Brain microvascular endothelial cell (primary cell): ENCODE results near the gene AGAP2.

ENCODE experiments used
- DNase-seq: peaks from one replicate; pipeline ENCODE4 v3.0.0-alpha.2; 2020
- H3K27ac ChIP-seq: fragments of 250-450 bp; sonication (Bioruptor Pico); 2 replicates; pipeline ENCODE4 v1.5.1; 2020; ENCODE audit warnings: mild to moderate bottlenecking, moderate library complexity
- H3K27me3 ChIP-seq: fragments of 250-450 bp; sonication (Bioruptor Pico); replicated peaks from 2 replicates; pipeline ENCODE4 v1.5.1; 2020; ENCODE audit warnings: mild to moderate bottlenecking
- H3K36me3 ChIP-seq: fragments of 250-450 bp; sonication (Bioruptor Pico); replicated peaks from 2 replicates; pipeline ENCODE4 v1.5.1; 2020; ENCODE audit warnings: mild to moderate bottlenecking
- H3K4me3 ChIP-seq: 2 replicates; pipeline ENCODE4 v1.5.1; 2011; ENCODE audit warnings: low read depth, mild to moderate bottlenecking, control low read depth, low read length, moderate library complexity
- in situ Hi-C: cut with HindIII; loops from 2 replicates; pipeline ENCODE4 v1.10.0; 2017; ENCODE audit warnings: low sequenced_read_pairs, low pct_ligation_motif_present
- TF ChIP-seq, protein P1 (sequence below): IDR thresholded peaks from 2 replicates; pipeline ENCODE4 v1.5.1; 2011; ENCODE audit warnings: low read depth, mild to moderate bottlenecking, moderate library complexity, low read length, control low read depth, inconsistent platforms; ENCODE audit errors: missing control alignments

Gene AGAP2

DNA sequence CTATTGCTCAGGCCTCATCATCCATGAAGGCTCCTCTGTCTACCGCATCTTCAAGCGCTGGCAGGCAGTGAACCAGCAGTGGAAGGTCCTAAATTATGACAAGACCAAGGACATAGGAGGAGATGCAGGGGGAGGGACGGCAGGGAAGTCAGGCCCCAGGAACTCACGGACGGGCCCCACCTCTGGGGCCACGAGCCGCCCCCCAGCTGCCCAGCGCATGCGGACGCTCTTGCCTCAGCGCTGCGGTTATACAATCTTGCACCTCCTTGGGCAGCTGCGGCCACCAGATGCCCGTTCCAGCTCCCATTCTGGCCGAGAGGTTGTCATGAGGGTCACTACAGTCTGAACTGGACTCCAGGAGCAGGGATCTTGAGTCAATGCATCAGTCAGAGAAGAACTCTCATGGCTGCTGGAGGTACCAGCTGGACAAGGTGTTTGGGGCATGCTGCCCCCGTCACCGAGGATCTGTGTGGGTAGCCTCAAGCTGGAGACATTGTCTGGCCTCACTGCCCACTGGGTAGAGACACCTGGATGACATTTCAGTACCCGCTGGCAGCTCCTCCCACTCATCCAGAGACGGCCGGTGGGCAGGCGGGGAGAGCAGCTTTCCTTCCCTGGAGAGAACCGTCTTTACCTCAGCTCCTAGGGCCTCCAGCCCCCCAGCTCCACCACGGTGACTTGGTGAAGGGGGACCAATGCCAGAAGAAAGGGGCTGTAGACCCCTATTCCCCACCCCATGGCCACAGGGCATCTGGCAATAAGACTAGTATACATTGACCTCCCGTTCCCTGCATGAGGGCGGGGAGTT is 20.2 kb upstream of the AGAP2 start:
- Histone ChIP-seq H3K4me3 (no peak overlapping the region), H3K27ac (no peak overlapping the region), H3K27me3 (peaks cover 3% of the 10 kb centered on the region), H3K36me3 (no peaks in the 10 kb centered on the region)
- TF ChIP-seq, protein P1, sequence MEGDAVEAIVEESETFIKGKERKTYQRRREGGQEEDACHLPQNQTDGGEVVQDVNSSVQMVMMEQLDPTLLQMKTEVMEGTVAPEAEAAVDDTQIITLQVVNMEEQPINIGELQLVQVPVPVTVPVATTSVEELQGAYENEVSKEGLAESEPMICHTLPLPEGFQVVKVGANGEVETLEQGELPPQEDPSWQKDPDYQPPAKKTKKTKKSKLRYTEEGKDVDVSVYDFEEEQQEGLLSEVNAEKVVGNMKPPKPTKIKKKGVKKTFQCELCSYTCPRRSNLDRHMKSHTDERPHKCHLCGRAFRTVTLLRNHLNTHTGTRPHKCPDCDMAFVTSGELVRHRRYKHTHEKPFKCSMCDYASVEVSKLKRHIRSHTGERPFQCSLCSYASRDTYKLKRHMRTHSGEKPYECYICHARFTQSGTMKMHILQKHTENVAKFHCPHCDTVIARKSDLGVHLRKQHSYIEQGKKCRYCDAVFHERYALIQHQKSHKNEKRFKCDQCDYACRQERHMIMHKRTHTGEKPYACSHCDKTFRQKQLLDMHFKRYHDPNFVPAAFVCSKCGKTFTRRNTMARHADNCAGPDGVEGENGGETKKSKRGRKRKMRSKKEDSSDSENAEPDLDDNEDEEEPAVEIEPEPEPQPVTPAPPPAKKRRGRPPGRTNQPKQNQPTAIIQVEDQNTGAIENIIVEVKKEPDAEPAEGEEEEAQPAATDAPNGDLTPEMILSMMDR: no peak
- in situ Hi-C loops: no loop called here
- DNase-seq: no peak

DNA sequence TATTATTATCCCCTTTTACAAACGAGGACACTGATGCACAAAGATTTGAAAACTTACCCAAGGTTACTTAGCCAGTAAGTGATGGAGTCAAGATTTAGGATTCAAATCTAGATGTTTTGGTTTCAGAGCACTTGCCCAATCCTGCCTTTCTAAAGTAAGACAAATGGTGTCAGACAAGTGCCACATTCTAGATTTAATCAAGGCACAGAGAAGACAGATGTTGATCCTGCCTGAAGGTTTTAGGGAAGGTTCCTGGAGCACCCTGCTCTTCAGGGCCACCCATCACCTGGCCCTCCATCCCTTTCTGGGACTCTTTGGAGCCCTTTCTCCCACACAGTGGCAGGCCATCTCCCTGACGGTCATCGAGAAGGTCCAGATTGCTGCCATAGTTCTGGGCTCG is 19.2 kb upstream of the AGAP2 start:
- Histone ChIP-seq H3K27me3 (no peaks in the 10 kb centered on the region), H3K36me3 (no peaks in the 10 kb centered on the region), H3K27ac (no peak overlapping the region), H3K4me3 (no peak overlapping the region)
- no peak for DNase-seq
- TF ChIP-seq, protein P1: no peak
- in situ Hi-C loops: no loop called here

DNA sequence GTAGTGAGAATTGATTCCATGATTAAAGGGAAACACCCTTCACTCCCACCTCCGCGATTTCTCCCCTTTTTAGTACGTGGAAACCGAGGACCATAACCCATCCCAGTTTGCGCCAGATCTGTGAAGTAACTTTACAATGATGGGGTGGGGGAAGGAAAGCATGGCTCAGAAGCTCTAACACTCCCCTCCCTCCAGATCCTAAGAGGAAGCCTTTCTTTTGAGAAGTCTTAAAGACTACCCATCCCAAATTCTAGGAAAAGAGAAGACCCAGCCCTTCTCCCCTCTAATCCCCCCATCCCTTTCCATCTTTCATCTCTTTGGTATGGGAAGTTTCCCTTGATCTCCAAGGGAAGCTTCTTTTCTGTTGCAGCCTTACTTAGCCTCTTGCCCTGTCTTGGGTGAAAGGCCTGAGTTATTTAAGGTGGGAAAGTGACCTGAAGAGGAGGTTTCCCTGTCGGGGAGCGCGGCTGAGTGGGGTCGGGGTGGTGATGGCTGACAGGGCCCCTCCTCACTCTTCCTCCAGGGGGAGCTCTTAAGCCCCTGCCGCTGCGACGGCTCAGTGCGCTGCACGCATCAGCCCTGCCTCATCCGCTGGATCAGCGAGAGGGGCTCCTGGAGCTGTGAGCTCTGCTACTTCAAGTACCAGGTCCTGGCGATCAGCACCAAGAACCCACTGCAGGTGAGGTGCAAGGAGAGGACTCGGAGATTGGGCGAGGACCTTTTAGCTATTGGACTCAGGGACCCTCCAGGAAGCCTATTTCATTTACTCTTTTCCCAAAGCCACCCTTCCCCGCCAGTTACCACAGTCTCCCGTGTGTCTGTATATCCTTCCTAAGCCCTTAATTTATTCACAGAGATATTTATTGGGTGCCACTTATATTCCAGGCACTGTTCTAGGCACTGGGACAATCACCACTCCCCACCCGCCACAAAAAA is 18.1 kb upstream of the AGAP2 start:
- H3K27ac ChIP-seq: no peak overlapping the region
- in situ Hi-C loops: no loop called here
- H3K36me3 ChIP-seq: no peaks in the 10 kb centered on the region
- no peak for DNase-seq
- TF ChIP-seq, protein P1: peak; percentile 89
- no peak overlapping the region for H3K4me3 ChIP-seq
- no peaks in the 10 kb centered on the region for H3K27me3 ChIP-seq

DNA sequence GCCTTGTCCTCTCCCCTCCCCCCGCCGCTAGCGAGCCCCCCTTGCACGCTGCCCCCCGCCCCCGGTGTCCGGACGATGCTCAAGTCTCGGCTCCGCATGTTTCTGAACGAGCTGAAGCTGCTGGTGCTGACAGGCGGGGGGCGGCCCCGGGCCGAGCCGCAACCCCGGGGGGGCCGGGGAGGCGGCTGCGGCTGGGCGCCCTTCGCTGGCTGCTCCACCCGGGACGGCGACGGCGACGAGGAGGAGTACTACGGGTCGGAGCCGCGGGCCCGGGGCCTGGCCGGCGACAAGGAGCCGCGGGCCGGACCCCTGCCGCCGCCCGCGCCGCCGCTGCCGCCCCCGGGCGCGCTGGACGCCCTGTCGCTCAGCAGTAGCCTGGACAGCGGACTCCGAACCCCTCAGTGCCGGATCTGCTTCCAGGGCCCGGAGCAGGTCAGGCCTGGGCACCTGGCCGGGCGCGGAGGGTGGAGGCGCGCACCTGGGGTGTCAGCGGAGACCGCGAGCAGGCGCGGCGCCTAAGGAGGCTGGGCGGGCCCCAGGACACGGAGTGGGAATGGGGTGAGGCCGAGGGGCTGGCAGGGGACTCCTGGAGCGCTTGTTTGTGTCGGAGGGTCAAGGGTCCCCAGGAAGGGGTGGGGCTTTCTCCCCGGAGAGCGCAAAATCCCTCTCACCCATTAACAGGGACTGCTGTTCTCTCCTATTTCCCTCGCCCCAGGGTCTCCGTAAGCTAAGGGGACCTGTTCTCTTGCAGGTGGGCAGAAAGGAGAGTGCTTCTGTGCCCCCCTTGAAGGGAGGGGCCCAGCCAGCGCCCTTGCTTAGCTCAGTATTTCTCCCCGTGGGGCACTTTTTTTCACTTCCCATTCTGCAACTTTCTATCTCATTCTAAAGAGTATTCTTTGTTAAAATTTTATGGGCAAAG is 17.2 kb upstream of the AGAP2 start:
- H3K4me3 ChIP-seq: peak overlapping the region; percentile 49
- in situ Hi-C loops: no loop called here
- TF ChIP-seq, protein P1: no peak
- H3K27me3 ChIP-seq: no peaks in the 10 kb centered on the region
- DNase-seq: no peak
- no peaks in the 10 kb centered on the region for H3K36me3 ChIP-seq
- H3K27ac ChIP-seq: no peak overlapping the region

DNA sequence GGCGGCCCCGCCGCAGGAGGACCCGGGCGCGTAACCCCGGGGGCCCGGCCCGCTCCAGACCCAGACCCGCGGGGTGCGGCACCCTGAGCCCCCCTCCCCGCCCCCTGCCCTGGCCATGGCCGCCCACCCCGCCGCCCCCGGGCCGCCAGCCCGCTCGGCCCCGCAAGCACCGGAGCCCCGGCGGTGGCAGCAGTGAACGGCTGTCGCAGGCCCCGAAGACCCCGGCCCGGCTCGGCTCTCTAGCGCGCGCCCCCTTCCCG is 16.6 kb upstream of the AGAP2 start:
- H3K4me3 ChIP-seq: peak overlapping the region; percentile 49
- H3K27ac ChIP-seq: no peak overlapping the region
- no peaks in the 10 kb centered on the region for H3K27me3 ChIP-seq
- TF ChIP-seq, protein P1: no peak
- no peak for DNase-seq
- in situ Hi-C loops: no loop called here
- peaks cover 4% of the 10 kb centered on the region for H3K36me3 ChIP-seq
